Stimulated activated CD8-positive, alpha-beta memory T cell treated with anti-CD3 and anti-CD28 coated beads, Interleukin-2, amount 100 ng/mL, for 1 hour (primary cell): ENCODE data around the gene TRIM2.

Experiments
- DNase-seq, 2 donors: peaks; one replicate each; pipeline ENCODE4 v3.0.0-alpha.2; 2020; ENCODE audit warnings: low read depth in 2 of 2

TRIM2 gene

DNA sequence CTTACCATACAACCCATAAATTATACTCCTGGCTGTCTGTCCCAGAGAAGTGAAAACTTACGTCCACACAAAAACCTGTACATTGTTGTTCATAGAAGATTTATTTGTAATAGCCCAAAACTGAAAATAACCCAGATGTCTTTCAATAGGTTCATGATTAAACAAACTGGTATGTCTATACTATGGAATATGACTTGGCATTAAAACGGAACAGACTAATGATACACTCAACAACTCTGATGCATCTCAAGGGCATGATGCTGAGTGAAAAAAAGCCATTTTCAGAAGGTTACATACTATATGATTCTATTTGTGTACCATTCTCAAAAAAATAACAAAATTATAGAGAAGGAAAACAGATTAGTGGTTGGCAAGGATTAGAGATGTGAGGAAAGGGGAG lies 128.7 kb downstream of the TRIM2 start:
- no peak for DNase-seq

DNA sequence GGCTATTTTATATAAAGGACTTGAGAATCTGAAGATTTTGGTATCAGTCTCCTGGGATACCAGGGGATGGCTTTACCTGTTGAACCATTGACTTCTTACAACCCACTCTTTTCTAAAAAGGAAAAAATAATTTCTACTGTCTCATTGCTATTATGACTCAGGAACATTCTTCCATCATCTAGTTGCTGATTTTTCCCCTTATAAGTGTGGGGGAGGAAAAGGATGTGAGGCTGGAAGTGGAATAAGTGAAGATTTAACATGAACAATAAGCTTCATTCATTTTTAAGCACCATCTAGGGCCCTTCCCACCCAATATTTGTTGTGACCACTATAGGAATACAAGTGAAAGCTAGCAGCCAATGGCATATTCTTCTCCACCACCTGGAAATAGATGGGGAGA lies 129.6 kb downstream of the TRIM2 start:
- DNase-seq, result no peak

DNA sequence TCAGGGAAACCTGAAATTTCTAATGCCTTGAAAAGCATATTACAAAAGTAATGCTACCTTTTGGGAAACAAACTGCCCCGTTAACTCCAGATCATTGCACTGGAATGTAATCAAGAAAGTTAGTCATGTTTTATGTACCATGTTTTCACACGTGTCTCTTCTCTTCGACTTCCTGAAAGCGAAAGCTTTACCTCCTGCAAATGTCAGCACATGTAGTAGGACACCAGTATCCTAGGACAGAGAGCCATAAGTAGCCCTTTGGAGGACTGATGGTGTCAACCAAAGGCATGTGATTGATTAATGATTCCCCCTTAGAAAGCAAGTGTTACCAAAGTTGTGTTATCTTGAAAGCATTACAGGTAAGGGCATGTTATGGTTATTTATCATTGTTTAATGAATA lies 131.4 kb downstream of the TRIM2 start:
- DNase-seq, result no peak

DNA sequence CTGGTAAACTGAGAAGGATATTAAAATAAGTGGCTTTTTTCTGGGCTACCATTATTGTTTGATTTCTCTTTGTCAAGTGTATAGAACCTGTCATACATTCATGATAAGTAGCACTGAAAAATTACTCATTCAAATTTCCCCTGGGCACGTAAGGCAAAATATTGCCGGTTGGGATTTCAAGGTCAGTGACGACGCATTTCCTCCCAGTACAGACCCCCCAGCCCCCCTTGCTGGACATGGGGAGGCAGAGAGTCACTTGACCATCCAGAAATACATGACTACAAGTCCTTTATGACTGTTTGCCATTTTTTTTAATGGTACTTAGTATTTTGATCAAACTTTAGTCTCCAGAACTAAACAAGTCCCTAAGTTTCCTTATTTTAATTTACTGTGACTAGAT lies 133.4 kb downstream of the TRIM2 start:
- no peak for DNase-seq

DNA sequence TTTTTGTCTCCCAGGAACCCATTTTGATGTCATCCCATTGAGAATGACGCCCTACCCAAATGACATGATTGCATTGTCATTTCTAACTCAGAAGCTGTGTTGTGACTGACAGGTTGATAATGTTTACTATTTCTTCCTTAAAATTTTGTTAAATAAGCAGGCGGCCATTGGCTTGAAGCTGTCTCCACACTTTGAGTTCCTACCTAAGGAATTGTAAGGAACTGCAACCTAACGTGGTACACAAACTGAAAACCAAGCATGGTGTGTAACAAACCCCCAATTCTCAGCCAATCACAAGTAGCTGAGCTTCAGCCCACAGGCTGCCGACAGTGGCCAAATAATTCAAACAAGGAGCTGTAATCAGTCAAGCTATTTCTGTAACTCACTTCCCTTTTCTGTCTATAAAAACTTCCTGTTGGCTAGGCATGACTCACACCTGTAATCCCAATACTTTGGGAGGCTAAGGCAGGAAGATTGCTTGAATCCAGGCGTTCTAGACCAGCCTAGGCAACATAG lies 137.4 kb downstream of the TRIM2 start:
- no peak for DNase-seq

DNA sequence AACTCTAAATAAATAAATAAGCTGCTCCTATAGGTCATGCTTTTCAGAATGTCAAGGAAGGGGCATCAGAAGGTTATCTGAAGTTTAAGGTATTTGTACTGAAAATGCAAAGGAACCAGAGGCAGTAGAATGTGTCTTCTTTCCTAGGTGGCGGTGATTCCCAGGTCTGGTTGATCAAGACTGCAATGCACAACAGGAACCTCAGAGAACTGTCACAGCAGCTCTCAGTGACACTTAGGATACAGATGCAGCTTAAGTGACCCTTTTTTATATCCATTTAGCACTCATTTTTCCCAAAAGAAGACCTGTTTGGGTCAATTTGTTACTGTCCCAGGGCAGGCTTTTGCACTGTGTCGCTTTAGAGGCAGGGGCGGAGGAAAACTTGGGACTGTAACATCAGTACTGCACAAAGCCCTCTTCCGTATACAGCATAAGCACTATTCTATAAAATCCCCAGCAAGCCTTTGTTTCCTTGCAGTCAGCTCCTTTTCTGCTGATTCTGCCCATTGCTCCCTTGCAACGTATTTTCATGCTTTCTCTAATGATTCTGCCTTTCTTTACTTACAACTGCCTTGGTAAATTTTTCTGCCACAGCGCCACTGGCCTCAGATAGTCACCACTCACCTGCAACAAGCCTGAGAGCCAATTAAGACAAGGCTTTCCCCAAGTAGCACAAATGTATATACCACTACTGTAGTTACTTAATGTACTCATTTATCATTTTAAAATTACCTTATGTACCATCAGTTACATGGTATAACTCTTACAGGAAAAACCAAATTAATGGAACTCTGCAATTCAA lies 138.7 kb downstream of the TRIM2 start:
- DNase-seq, result no peak

DNA sequence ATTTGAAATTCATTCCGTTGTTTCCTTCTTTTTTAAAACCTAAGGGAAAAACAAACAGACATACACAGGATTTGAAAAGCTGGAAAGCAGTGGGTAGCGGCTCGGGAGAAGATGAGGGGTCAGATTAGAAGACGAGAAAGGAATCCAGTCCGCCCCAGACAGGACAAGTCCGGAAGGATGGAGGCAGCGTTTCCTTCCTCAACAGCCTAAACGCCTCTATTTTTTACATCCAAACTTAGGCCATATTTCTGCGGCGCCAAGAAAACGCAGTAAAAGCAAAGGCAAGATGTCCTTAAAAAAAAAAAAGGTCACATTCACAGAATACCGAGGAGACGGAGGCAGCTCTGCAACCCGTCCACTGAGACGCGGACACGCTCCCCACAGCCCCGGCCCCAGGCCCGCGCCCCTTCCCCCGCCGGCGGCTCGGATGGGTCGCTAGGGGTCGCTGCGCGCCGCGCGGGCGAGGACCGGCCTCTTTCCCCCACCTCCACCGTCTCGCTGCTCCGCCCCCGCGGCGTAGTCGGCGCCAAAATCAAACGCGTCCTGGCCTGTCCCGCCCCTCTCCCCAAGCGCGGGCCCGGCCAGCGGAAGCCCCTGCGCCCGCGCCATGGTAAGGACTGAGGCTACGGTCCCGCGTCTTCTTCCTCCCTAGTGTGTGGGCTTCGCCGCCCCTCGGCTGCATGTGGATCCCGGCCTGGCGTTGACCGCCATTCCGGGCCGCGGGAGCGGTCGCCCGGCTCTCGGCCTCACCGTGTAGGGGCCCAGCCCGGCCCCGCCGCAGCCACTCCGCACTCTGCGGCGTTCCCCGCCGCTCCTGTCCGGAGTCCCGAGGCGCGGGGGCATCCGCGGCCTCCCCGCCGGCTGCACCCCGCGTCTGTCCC lies 140.1 kb downstream of the TRIM2 start, which contains the start of gene MND1:
Gene MND1, plus strand, starts transcription at position 558 of the 881 bp plus-strand sequence. Its CDS starts 50 bp downstream, at position 608.
- peak; percentile 75 to 83 for DNase-seq

DNA sequence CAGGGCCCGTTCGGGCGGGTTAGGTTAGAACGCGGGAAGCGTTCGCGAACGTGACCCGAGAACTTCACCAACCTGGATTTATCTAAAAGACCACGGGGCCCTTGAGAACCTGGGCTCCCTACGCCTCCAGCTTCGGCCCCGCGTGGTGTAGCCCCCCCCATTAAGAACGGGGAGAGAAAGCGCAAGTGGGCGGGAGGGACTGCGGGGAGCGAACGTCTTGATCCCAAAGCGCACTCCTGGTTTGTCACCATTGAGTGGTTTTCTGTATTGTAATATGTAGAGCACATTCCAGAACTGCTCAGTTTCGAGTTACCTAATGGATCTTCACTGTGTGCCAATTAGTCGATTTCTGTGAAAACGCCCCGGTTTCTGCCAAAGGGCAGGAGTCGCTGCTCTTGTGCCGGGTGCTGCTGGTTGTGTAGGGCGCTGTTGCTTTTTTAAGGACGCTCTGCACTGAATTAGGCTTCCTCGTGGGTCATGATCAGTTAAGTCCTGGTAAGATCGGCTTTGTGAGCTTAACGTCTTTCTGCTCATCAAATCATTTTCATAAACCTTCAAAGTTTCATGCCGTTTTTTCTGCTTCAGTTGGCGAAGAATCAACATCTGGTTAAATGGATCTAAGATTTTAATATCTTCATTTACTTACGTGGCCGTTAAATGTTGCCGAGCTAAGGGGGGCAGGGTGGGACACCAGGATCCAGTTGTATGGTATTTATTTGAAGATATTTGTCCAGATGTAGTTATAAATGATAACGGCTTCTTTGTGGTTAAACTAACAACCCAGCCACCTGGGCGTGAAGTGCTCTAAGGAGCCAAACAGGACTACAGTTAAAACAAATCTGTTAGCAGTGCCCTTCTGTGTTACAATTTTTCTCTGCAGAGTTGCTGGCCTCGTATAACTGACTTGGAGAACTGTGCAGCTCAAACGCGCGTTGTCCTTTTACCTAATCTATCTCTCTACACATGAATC lies 141.1 kb downstream of the TRIM2 start:
- DNase-seq, result no peak

DNA sequence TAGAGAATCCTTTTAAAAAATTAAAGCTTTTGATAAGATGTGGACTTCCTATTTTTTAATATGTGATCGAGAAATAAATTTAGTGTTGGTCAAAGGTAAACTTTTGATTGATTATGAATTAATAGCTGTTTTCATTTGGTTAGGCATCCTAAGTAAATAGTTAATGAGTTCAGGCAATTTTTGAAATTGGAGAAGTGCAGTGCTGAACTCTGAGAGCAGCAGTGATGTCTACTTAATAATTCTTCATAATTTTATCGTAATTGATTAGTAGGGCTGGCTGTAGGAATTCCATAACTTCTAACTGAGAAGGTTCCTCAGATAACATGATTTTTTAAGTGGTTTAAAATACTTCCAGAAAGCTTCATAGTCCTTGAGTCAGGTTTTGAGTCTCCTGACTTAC lies 141.8 kb downstream of the TRIM2 start:
- no peak for DNase-seq

DNA sequence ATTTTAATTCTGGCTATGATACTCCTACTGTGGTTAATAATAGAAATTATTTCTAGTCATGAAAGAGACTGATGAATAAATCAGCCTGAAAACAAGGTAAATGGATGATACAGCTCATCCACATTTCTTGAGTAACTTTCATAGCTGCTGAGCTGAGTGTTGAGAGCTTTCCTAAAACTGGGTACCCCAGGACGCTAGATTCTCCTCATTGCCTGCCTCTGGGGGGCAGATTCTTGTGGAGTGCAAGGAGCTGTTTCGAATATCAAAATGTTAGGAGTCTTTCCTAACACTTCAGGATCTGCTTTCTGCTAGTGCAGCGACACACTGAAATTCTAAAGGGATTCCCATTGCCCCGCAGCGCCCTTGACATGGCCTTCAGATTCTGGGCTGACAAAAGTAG lies 142.3 kb downstream of the TRIM2 start:
- DNase-seq, result no peak

DNA sequence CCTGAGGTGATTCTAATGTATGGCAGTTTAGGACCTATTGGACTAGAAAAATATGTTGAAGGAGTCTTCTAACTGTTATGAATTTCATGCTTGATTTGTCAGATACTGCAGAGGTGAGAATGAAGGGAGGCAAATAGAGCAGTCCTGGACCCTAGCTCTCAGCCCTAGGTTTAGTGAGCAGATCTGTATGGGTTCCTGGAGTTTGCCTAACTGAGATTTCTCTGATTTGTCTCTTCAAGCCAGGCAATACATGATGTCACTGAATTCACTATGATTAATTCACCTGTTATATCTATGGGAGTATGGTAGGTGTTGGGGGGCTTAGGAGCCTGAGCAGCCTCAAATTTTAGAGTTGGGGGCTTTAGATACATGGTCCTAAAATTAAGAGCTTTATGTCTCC lies 142.9 kb downstream of the TRIM2 start:
- no peak for DNase-seq

DNA sequence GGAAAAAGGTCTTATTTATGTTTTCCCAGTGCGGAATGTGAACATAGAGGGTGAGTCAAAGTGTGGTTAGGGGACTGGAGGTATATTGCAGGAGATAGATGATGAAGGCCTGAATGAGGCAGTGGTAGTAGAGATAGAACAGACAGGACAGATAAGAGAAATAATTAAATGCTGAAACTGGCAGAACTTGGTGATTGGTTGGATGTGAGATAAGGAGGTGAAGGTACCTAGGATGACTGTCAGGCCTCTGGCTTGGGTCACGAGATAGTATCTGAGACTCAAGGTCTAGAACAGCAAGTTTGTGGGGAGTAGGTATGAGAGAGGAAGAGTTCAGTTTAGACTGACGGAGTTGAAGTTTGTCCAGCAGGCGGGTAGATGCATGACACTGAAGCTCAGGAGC lies 143.8 kb downstream of the TRIM2 start:
- no peak for DNase-seq

DNA sequence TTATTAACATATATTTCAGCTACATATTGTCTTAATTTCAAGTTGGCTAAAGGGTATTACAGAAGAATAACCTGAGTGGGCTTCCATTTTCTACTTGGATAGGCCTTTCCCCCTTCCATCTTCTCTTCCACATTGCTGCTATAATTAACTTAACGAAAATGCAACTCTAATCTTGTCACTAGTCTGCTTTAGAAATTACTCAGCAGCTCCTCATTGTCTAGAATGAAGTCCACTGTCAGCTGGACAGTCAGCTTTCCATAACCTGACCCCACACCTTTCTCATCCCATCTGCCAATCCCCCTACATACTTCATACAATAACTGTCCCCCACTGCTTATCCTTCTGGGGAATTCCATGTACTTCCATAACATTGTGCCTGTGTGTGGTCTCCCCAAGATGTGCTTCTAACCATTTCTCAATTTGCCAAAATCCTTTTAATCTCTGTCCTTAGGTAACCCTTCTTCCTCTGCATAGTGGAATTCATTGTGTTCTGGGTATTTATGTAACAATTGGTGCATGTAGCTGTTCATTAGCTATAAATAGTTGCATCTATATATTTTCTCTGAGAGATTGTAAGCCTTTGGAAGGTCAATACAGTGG lies 145.1 kb downstream of the TRIM2 start:
- DNase-seq, result no peak

DNA sequence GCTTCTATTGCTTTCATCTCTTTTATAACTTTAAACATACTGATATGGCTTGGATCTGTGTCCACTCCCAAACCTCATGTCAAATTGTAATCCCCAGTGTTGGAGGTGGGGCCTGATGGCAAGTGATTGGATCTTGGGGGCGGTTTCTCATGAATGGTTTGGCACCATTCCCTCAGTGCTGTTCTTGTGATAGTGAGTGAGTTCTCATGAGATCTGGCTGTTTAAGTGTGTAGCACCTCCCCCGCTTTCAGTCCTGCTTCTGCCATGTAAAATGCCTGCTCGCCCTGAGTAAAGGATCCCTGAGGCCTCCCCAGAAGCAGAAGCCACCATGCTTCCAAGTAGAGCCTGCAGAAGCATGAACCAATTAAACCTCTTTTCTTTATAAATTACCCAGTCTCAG lies 157.9 kb downstream of the TRIM2 start:
- no peak for DNase-seq

DNA sequence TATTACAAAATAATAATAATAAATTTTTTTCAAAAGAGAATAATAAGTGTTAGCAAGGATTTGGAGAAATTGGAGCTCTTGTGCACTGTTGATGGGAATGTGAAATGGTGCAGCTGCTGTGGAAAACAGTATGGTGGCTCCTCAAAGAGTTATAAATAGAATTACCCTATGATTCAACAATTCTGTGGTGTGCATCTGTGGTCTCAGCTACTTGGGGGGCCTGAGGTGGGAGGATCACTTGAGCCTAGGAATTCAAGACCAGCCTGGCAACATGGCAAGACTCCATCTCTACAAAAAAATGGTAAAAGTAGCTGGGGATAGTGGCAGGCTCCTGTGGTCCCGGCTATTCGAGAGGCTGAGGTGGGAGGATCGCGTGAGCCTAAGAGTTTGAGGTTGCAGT lies 159.8 kb downstream of the TRIM2 start:
- no peak for DNase-seq

DNA sequence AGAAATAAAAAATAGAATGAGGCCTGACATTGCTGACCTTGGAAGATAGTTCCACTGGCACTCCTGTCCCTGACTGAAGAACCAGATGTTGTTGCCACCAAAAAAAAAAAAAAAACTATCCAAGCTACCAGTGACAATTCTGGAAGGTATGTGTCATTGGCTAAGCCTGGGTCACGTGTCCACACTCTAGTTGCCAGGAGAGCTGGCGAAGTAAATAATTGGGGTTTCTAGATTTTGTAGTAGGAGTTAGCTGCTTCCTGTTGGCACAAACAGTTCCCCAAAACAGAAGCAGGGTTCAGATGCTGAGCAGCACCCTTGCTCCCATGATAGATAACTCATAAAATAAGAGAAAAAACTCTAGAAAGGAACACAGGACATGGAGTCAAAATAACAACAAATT lies 160.8 kb downstream of the TRIM2 start:
- DNase-seq, result no peak

DNA sequence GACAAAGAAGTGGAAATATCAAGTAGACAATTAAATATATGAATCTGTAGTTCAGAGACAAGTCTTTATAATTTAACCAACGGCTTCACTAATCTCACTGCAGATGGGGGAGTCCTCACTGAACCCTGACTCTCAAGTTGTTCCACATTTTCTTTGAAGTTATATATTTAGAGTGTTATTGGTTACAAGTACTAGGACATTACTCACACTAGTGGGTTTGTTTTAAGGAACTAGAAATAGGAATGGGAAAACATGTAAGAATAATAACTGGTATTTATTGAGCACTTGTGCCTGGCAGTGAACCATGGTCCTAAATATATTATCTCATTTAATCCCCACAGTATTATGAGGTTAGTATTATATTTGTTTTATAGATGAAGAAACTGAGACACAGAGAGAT lies 162.2 kb downstream of the TRIM2 start:
- no peak for DNase-seq

DNA sequence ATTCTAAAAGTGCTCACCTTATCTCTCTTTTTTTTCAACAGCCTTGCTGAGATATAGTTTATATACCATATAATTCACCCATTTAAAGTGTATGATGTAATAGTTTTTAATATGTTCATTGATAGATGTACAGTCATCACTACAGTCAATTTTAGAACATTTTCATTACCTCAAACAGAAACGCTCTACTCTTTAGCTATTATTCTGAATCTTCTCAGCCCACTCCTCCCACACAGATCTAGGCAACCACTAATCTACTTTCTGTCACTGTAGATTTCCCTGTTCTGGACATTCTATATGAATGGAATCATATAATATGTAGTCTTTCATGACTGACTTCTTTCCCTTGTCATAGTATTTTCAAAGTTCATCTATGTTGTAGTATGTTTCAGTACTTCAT lies 162.8 kb downstream of the TRIM2 start:
- DNase-seq, result no peak

DNA sequence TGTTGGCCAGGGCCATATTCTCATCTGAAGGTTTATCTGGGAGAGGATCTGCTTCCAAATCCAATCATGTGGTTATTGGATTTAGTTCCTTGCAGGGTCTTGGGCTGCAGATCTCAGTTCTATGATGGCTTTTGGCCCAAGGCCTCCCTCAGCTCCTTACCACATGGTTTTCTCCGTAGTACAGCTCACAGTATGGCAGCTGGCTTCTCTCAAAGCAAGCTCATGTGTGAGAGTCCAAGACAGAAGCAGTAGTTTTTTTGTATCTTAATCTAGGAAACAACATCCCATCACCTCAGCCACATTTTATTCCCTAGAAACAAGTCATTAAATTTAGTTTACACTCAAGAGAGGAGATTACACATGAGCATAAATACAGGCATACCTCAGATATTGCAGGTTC lies 164.8 kb downstream of the TRIM2 start:
- no peak for DNase-seq

DNA sequence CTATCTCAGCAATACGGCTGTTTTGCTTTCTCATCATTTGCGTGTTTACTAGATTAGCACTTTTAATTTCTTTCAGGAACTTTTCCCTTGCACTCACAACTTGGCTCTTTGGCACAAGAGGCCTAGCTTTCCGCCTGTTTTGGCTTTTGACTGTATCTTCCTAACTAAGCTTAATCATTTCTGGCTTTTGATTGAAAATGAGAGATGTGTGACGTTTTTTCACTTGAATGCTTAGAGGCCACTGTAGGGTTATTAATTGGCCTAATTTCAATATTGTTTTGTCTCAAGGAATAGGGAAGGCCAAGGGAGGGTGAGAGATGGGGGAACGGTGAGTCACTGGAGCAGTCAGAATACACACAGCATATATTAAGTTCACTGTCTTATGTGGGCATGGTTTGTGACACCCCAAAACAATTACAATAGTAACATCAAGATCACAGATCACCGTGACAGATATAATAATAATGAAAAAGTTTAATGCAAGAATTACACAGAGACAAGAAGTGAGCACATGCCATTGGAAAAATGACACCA lies 167.5 kb downstream of the TRIM2 start:
- DNase-seq, result no peak
